NCI-H1048 (cell line): Measurements from ENCODE around the gene ZNF205.
A peak's percentile ranks its signal among the peaks of the same experiment; 100 is the strongest.
"Not testable (repeated sequence)": the region's sequence is repeated elsewhere in the genome, so short reads cannot be mapped to it uniquely, and the experiment has no call there.

Experiments
- DNase-seq: peaks from one replicate; lab custom pipeline; 2025; lab: John Stamatoyannopoulos, UW

ZNF205 gene

GRCh38 chr16:3134338-3135125 lies 22.1 kb downstream of the ZNF205 start, which contains the start of gene ZNF213:
Gene ZNF213, plus strand, starts transcription at chr16:3135029. Its CDS starts 2,252 bp downstream, at chr16:3137281.
- DNase-seq: peak; percentile 83

GRCh38 chr16:3135126-3135715 lies 22.8 kb downstream of the ZNF205 start:
- no peak for DNase-seq

- no peak for DNase-seq
Observed at GRCh38 chr16:3137267-3137666, 24.9 kb downstream of the ZNF205 start.

- no peak for DNase-seq
Observed at GRCh38 chr16:3138342-3138741, 26.0 kb downstream of the ZNF205 start.

GRCh38 chr16:3138823-3139426 lies 26.5 kb downstream of the ZNF205 start:
- DNase-seq: no peak

GRCh38 chr16:3139561-3139960 lies 27.2 kb downstream of the ZNF205 start:
- not testable (repeated sequence) for DNase-seq

GRCh38 chr16:3140603-3141427 lies 28.4 kb downstream of the ZNF205 start:
- no peak for DNase-seq

- DNase-seq: no peak
Observed at GRCh38 chr16:3141781-3142311, 29.5 kb downstream of the ZNF205 start.

- no peak for DNase-seq
Observed at GRCh38 chr16:3142327-3142726, 29.9 kb downstream of the ZNF205 start.

- no peak for DNase-seq
Observed at GRCh38 chr16:3142770-3143169, 30.4 kb downstream of the ZNF205 start.

GRCh38 chr16:3143189-3143588 lies 30.8 kb downstream of the ZNF205 start:
- no peak for DNase-seq

- no peak for DNase-seq
Observed at GRCh38 chr16:3143598-3144320, 31.4 kb downstream of the ZNF205 start.

GRCh38 chr16:3144321-3144983 lies 32.1 kb downstream of the ZNF205 start:
- no peak for DNase-seq

GRCh38 chr16:3145151-3145550 lies 32.8 kb downstream of the ZNF205 start:
- no peak for DNase-seq

- no peak for DNase-seq
Observed at GRCh38 chr16:3145660-3146059, 33.3 kb downstream of the ZNF205 start.

GRCh38 chr16:3147046-3147756 lies 34.8 kb downstream of the ZNF205 start:
- no peak for DNase-seq

- no peak for DNase-seq
Observed at GRCh38 chr16:3147757-3148104, 35.3 kb downstream of the ZNF205 start.

- no peak for DNase-seq
Observed at GRCh38 chr16:3148256-3149192, 36.1 kb downstream of the ZNF205 start.

- DNase-seq: no peak
Observed at GRCh38 chr16:3149193-3149530, 36.8 kb downstream of the ZNF205 start.
